HG03460 (cell line): ENCODE results near the gene SCUBE1.

Experiments used
- ATAC-seq: cut with Tn5 transposase; IDR thresholded peaks from one replicate; pipeline ENCODE4 v1.9.1; 2021; ENCODE audit not compliant: unreplicated experiment

The SCUBE1 gene

GRCh38 chr22:43343262-43343669 lies at the start of gene SCUBE1:
TSS of gene SCUBE1 (minus strand) at chr22:43343372. CDS start at chr22:43343261, 111 bp downstream.
- ATAC-seq, result no peak

GRCh38 chr22:43392385-43392989 lies 49.3 kb upstream of the SCUBE1 start:
- ATAC-seq, result no peak

GRCh38 chr22:43391306-43391705 lies 48.1 kb upstream of the SCUBE1 start:
- ATAC-seq, result no peak

GRCh38 chr22:43390872-43391271 lies 47.7 kb upstream of the SCUBE1 start:
- no peak for ATAC-seq

GRCh38 chr22:43390166-43390565 lies 47.0 kb upstream of the SCUBE1 start:
- ATAC-seq, result no peak

GRCh38 chr22:43389227-43389836 lies 46.2 kb upstream of the SCUBE1 start:
- no peak for ATAC-seq

GRCh38 chr22:43388420-43388851 lies 45.3 kb upstream of the SCUBE1 start:
- no peak for ATAC-seq

GRCh38 chr22:43387815-43388214 lies 44.6 kb upstream of the SCUBE1 start:
- no peak for ATAC-seq

GRCh38 chr22:43385770-43386641 lies 42.8 kb upstream of the SCUBE1 start:
- ATAC-seq, result no peak

GRCh38 chr22:43384863-43385262 lies 41.7 kb upstream of the SCUBE1 start:
- ATAC-seq, result no peak

- ATAC-seq, result no peak
These were observed 38.5 kb upstream of the SCUBE1 start for GRCh38 chr22:43381693-43382092.

GRCh38 chr22:43377896-43378704 lies 34.9 kb upstream of the SCUBE1 start:
- ATAC-seq, result peak; percentile 54

- ATAC-seq, result no peak
These were observed 34.4 kb upstream of the SCUBE1 start for GRCh38 chr22:43377548-43377895.

GRCh38 chr22:43376765-43377547 lies 33.8 kb upstream of the SCUBE1 start:
- no peak for ATAC-seq

GRCh38 chr22:43375951-43376455 lies 32.8 kb upstream of the SCUBE1 start:
- no peak for ATAC-seq

- no peak for ATAC-seq
These were observed 26.9 kb upstream of the SCUBE1 start for GRCh38 chr22:43370036-43370435.

GRCh38 chr22:43365715-43366440 lies 22.7 kb upstream of the SCUBE1 start:
- no peak for ATAC-seq

GRCh38 chr22:43364169-43364435 lies 20.9 kb upstream of the SCUBE1 start:
- no peak for ATAC-seq

GRCh38 chr22:43363315-43364168 lies 20.4 kb upstream of the SCUBE1 start:
- ATAC-seq, result no peak
